Gastroesophageal sphincter (tissue), 4 donors: ENCODE results near the gene TMUB2. TPM values are rescaled to one million over a fixed set of nuclear protein-coding genes. Genes with fewer than 3 reads are reported as not detected.
"Not testable (repeated sequence)": the region's sequence is repeated elsewhere in the genome, so short reads cannot be mapped to it uniquely, and the experiment has no call there.

Experiments
- ATAC-seq: fragments of 150-250 bp; one replicate; pipeline ENCODE4 v1.9.1; 2016; ENCODE audit warnings: mild to moderate bottlenecking, moderate library complexity
- H3K27ac ChIP-seq, 4 donors: fragments of 200-600 bp; sonication (generic) in 3 of 4; 1 replicate in 3 of 4; 2 replicates in 1 of 4; pipeline ENCODE4 v1.5.1; 2016 to 2019
- H3K27me3 ChIP-seq: fragments of 200-600 bp; sonication (generic); one replicate; pipeline ENCODE4 v1.5.1; 2019
- H3K36me3 ChIP-seq, 2 donors: fragments of 200-600 bp; sonication (generic); one replicate each; pipeline ENCODE4 v1.5.1; 2019; ENCODE audit warnings: control low read depth in 1 of 2
- H3K4me1 ChIP-seq, 3 donors: fragments of 200-600 bp; sonication (generic); 1 replicate in 2 of 3; 2 replicates in 1 of 3; pipeline ENCODE4 v1.5.1; 2016 to 2019; ENCODE audit warnings: control low read depth in 2 of 3
- H3K4me3 ChIP-seq, 2 donors: fragments of 200-600 bp; sonication (generic); one replicate each; pipeline ENCODE4 v1.5.1; 2019; ENCODE audit warnings: mild to moderate bottlenecking in 1 of 2, moderate library complexity in 1 of 2
- H3K9me3 ChIP-seq, 3 donors: fragments of 200-600 bp; sonication (generic); one replicate each; pipeline ENCODE4 v1.5.1; 2017 to 2019; ENCODE audit warnings: control low read depth in 2 of 3
- CTCF ChIP-seq, 4 experiments: fragments of 200-600 bp in 2 of 4; fragments of 450-650 bp in 2 of 4; sonication (generic) in 1 of 4; IDR thresholded peaks; one replicate each; pipeline ENCODE4 v1.5.1; 2017 to 2019; ENCODE audit warnings: antibody characterized with exemption in 4 of 4, mild to moderate bottlenecking in 2 of 4, moderate library complexity in 2 of 4
- EP300 ChIP-seq: sonication (generic); formaldehyde crosslinking; IDR thresholded peaks from one replicate; pipeline ENCODE4 v1.6.1; 2017; ENCODE audit warnings: antibody characterized with exemption, mild to moderate bottlenecking
- POLR2A ChIP-seq, 2 donors: fragments of 450-650 bp; IDR thresholded peaks; one replicate each; pipeline ENCODE4 v1.6.1; 2017; ENCODE audit warnings: antibody characterized with exemption in 2 of 2, mild to moderate bottlenecking in 2 of 2, moderate library complexity in 1 of 2
- POLR2AphosphoS5 ChIP-seq: sonication (generic); formaldehyde crosslinking; IDR thresholded peaks from one replicate; pipeline ENCODE4 v1.6.1; 2017; ENCODE audit warnings: antibody characterized with exemption
- WGBS, 2 donors: methylation state at CpG; one replicate each; pipeline ENCODE4 v1.1.5; 2018; ENCODE audit warnings: low coverage in 1 of 2; 5-methylcytosine and 5-hydroxymethylcytosine counted together
- total RNA-seq, 4 donors: library from RNA; depleted of rRNA; stranded (reverse); fragments of >200 nt; gene quantifications; one replicate each; pipeline ENCODE4 v1.1.0, GENCODE V29; 2016

Gene TMUB2
- total RNA-seq, 4 donors from 2014 or later: 28.3 to 36.1 (median 29.8) TPM

DNA sequence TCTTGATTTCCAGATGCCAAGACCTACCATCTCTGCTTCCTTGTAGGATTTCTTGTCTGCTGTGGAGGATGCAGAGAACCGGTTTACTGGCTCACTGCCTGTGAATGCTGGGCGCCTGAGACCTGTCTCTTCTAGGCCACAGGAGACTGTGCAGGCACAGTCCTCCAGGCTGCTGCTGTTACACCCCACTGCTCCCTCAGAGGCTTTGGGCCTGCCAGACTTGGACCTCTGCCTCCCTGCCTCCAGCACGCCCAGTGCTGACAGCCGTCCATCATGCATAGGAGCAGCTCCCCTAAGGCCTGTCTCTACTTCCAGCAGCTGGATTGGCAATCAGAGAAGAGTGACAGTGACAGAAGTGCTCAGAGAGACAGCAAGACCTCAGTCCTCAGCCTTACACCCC lies 39.0 kb upstream of the TMUB2 start:
- no peak for ATAC-seq
- peaks cover 0 to 6% (median 1%) of the 10 kb centered on the region in 3 donors for H3K4me1 ChIP-seq
- no peaks in the 10 kb centered on the region for H3K9me3 ChIP-seq
- peaks cover 0 to 13% of the 10 kb centered on the region in 2 donors for H3K36me3 ChIP-seq
- no peak overlapping the region for H3K4me3 ChIP-seq
- no peaks in the 10 kb centered on the region for H3K27me3 ChIP-seq
- TF ChIP-seq CTCF (IDR thresholded peaks at IDR 0.05) (no peak), EP300 (no peak), POLR2AphosphoS5 (no peak), POLR2A (IDR thresholded peaks at IDR 0.05) (no peak)
- WGBS, 2 donors: 100% methylated on average over 1 of the region's 4 CpGs; no CpG with 5 or more reads in 1 of the 2 donors
- H3K27ac ChIP-seq: peak overlapping the region in 1 of 4 donors; percentile 31

DNA sequence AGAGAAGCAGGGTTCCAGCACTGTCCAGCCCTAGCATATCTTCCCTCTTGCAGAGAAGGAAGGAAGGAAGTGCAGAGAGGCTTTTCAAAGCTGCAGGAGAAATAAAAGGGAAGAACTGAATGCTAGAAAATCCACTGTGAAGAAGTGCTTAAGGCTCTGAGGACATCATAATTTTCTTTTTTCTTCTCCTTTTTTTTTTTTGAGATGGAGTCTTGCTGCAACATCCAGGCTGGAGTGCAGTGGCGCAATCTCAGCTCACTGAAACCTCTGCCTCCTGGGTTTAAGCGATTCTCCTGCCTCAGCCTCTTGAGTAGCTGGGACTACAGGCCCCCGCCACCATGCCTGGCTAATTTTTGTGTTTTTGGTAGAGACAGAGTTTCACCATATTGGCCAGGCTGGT lies 37.7 kb upstream of the TMUB2 start:
- H3K36me3 ChIP-seq: peaks cover 0 to 13% of the 10 kb centered on the region in 2 donors
- not testable (repeated sequence) for H3K27me3 ChIP-seq, H3K9me3 ChIP-seq, ATAC-seq, H3K4me3 ChIP-seq, H3K27ac ChIP-seq, H3K4me1 ChIP-seq
- WGBS, 2 donors: 92% methylated on average over 3 of the region's 3 CpGs; no CpG with 5 or more reads in 1 of the 2 donors

GRCh38 chr17:44149750-44150329 lies 36.9 kb upstream of the TMUB2 start:
- no peak overlapping the region for H3K27ac ChIP-seq
- no peaks in the 10 kb centered on the region for H3K9me3 ChIP-seq
- TF ChIP-seq CTCF (IDR thresholded peaks at IDR 0.05): no peak
- TF ChIP-seq EP300: no peak
- TF ChIP-seq POLR2AphosphoS5: no peak
- no peak for TF ChIP-seq POLR2A (IDR thresholded peaks at IDR 0.05)
- peaks cover 0 to 6% (median 0%) of the 10 kb centered on the region in 3 donors for H3K4me1 ChIP-seq
- H3K36me3 ChIP-seq: peaks cover 0 to 13% of the 10 kb centered on the region in 2 donors
- no peaks in the 10 kb centered on the region for H3K27me3 ChIP-seq
- ATAC-seq: no peak
- 70 to 86% methylated on average over 4 of the region's 4 CpGs for WGBS, 2 donors
- no peak overlapping the region for H3K4me3 ChIP-seq

DNA sequence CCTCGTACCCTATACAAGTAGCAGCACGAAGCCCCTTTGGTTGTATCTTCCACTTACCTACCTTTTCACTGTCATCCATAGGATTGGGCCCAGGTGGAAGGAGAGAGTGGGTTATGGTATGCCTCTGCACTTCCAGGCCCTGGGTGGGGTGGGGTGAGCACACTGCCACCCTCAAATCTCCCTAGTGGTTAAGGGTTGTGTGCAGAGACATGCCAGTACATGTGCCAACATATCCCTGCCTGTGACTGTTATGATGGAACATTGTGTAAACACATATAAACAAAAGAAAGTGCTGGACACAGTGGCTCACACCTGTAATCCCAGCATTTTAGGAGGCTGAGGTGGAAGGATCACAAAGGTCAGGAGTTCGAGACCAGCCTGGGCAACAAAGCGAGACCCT lies 33.9 kb upstream of the TMUB2 start:
- Histone ChIP-seq H3K4me1 (no peaks in the 10 kb centered on the region), H3K27me3 (no peaks in the 10 kb centered on the region), H3K9me3 (no peaks in the 10 kb centered on the region), H3K36me3 (peaks cover 0 to 9% of the 10 kb centered on the region in 2 donors), H3K27ac (no peak overlapping the region), H3K4me3 (no peak overlapping the region)
- 87 to 88% methylated on average over 3 to 4 of the region's 4 CpGs for WGBS, 2 donors
- TF ChIP-seq CTCF (IDR thresholded peaks at IDR 0.05) (no peak), POLR2AphosphoS5 (no peak), POLR2A (IDR thresholded peaks at IDR 0.05) (no peak), EP300 (no peak)
- no peak for ATAC-seq

GRCh38 chr17:44155488-44155887 lies 31.3 kb upstream of the TMUB2 start:
- H3K27me3 ChIP-seq: no peaks in the 10 kb centered on the region
- no CpG with 5 or more reads among the region's 2 CpGs for WGBS, 2 donors

More at GRCh38 chr17:44155488-44155887, 31.3 kb upstream of the TMUB2 start:
- H3K27ac ChIP-seq: no peak overlapping the region
- H3K9me3 ChIP-seq: no peaks in the 10 kb centered on the region
- no peaks in the 10 kb centered on the region for H3K36me3 ChIP-seq
- no peak for ATAC-seq
- TF ChIP-seq CTCF (IDR thresholded peaks at IDR 0.05) (no peak), POLR2A (IDR thresholded peaks at IDR 0.05) (no peak)
- no peak overlapping the region for H3K4me3 ChIP-seq
- H3K4me1 ChIP-seq: no peaks in the 10 kb centered on the region
